CD4-positive, alpha-beta T cell treated with Interleukin-10 for 1 hour (primary cell): ENCODE data around the gene TAAR5.
"Not testable (repeated sequence)": the region's sequence is repeated elsewhere in the genome, so short reads cannot be mapped to it uniquely, and the experiment has no call there.

Experiments used
- DNase-seq: peaks from one replicate; pipeline ENCODE4 v3.0.0-alpha.2; 2020

The TAAR5 gene

GRCh38 chr6:132569170-132569569, 20.4 kb downstream of the TAAR5 start:
- no peak for DNase-seq

- DNase-seq, result no peak
These were observed 20.9 kb downstream of the TAAR5 start for GRCh38 chr6:132568611-132569010.

GRCh38 chr6:132567566-132567965, 22.0 kb downstream of the TAAR5 start:
- DNase-seq, result no peak

DNA sequence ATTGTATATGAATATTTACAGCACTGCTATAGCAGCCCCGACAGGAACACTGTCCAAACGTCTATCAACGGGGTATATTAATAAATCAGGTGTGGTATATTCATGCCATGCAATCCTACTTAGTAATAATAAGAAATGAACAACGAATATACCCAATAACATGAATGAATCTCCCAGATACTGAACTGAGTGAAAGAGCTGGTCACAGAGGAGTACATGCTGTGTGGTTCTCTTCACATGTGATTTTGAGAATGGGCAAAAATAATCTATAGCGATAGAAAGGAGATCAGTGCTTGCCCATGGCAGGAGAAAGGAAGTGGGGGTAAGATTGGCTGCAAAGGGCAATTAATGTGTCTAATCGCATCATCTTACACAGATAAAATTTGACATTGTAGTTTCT, 23.1 kb downstream of the TAAR5 start:
- no peak for DNase-seq

DNA sequence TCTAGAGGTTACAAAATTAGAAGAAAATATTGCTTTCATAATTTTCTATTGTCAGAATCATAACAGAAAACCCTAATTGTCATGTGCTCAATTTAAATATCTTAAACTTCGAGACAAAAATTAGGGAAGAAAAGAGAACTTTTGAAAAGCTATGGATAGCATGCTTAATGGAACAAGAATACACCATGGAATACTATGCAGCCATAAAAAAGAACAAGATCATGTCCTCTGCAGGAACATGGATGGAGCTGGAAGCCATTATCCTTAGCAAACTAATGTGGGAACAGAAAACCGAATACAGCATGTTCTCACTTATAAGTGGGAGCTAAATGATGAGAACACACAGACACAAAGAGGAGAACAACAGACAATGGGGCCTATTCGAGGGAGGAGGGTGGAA, 29.5 kb downstream of the TAAR5 start:
- DNase-seq, result not testable (repeated sequence)

DNA sequence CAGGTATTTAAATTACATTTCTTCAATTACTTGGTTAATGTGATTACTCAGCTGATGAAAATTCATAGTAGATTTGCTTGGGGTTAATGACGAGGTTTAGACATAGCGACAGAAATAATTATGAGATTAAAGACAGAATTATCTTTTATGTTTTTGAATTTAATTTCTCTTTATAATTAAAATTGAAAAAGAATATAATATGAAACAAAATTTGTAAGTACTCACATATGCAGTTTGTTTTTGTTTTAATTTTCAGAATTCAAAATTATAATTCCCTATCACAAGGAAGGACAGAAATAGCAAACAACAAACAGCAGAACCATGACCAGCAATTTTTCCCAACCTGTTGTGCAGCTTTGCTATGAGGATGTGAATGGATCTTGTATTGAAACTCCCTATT, 37.2 kb downstream of the TAAR5 start, which contains the start of gene TAAR8:
TSS of gene TAAR8 (plus strand) at position 301 of the 400 bp plus-strand sequence. CDS start at position 322, 21 bp downstream.
- no peak for DNase-seq

GRCh38 chr6:132551214-132551613, 38.3 kb downstream of the TAAR5 start:
- DNase-seq, result no peak

- no peak for DNase-seq
These were observed 40.6 kb downstream of the TAAR5 start for GRCh38 chr6:132548746-132549463.

DNA sequence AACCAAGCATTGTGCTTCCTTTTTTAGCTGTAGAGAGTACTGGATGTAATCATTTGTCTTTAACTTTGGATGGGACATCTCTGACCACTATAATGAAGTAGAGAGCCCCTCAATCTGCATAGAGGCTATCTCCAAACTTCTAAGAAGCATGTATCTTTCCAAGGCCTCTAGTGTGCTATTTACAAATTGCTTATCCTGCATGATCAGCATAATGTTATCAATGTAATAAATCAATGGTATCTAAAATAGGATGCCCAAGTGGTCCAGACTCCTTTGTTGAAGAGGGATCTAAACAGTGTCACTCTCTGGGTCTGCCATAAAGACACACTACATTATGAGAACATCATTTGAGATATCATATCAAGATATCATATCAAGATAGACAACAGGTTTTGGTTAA, 44.7 kb downstream of the TAAR5 start:
- DNase-seq, result no peak
